HCT116 (cell line): ENCODE data around the gene MARK1. TPM values are rescaled to one million over a fixed set of nuclear protein-coding genes. Genes with fewer than 3 reads are reported as not detected.

Experiments
- ATAC-seq: fragments of 200-7000 bp; cut with Tn5 transposase; 2 replicates; pipeline ENCODE4 v1.9.1; 2020; ENCODE audit warnings: mild to moderate bottlenecking, moderate library complexity
- BruUV-seq: library from RNA; stranded (reverse); fragments of 400-500 nt; replicated peaks from 2 replicates; lab custom pipeline; 2021; lab: Mats Ljungman, UMichigan
- CTCF ChIA-PET: fragments of 300-600 bp; sonication (Branson Sonifier 250); formaldehyde crosslinking; loops from one replicate; lab custom pipeline; 2021; ENCODE audit warnings: antibody characterized with exemption; lab: Charles Lee
- POLR2A ChIA-PET: fragments of 300-600, 350-600 bp; sonication (Branson Sonifier 250); formaldehyde crosslinking; loops from one replicate; lab custom pipeline; 2021; ENCODE audit warnings: antibody characterized with exemption; lab: Charles Lee
- RAD21 ChIA-PET, 2 experiments: fragments of 300-600 bp; sonication (Branson Sonifier 250); formaldehyde crosslinking; loops; one replicate each; lab custom pipeline; 2023; ENCODE audit warnings: low total read pairs in 2 of 2; ENCODE audit not compliant: uncharacterized antibody in 2 of 2, unreplicated experiment in 2 of 2, low non-redundant PET in 1 of 2; lab: Charles Lee
- DNase-seq: peaks from one replicate; pipeline ENCODE4 v3.0.0-alpha.2; 2010; ENCODE audit warnings: low read depth, low spot score
- H2AFZ ChIP-seq: fragments of 200-600 bp; shearing (Covaris generic), sonication (generic); 2 replicates; pipeline ENCODE4 v1.6.1; 2017; ENCODE audit warnings: low read depth, mixed run types, mixed read lengths, antibody characterized with exemption, low read length; ENCODE audit not compliant: poor library complexity, severe bottlenecking
- H3K27ac ChIP-seq: 2 replicates; pipeline ENCODE4 v1.5.1; 2012; ENCODE audit warnings: low read depth, low read length
- H3K27me3 ChIP-seq: fragments of 200-600 bp; sonication (generic); 2 replicates; pipeline ENCODE4 v1.6.1; 2016; ENCODE audit warnings: mixed run types, low read length, mixed read lengths; ENCODE audit not compliant: insufficient read depth
- H3K36me3 ChIP-seq, 2 experiments: fragments of 200-500 bp in 1 of 2; fragments of 200-600 bp in 1 of 2; sonication (Bioruptor generic) in 1 of 2; sonication (generic) in 1 of 2; 2 replicates each; pipeline versions ENCODE4 v1.5.1 to v1.6.1; 2014 to 2016; ENCODE audit warnings: low read length in 2 of 2, inconsistent platforms in 1 of 2, mixed read lengths in 1 of 2, mixed run types in 1 of 2; ENCODE audit not compliant: insufficient read depth in 2 of 2, control insufficient read depth in 1 of 2
- H3K4me1 ChIP-seq, 2 experiments: fragments of 200-600 bp in 1 of 2; sonication (generic) in 1 of 2; 2 replicates each; pipeline versions ENCODE4 v1.5.1 to v1.6.1; 2012 to 2017; ENCODE audit warnings: low read length in 2 of 2, inconsistent platforms in 1 of 2, mild to moderate bottlenecking in 1 of 2, mixed read lengths in 1 of 2, mixed run types in 1 of 2, moderate library complexity in 1 of 2; ENCODE audit not compliant: insufficient read depth in 2 of 2, control insufficient read depth in 1 of 2
- H3K4me2 ChIP-seq: fragments of 200-600 bp; sonication (generic); 2 replicates; pipeline ENCODE4 v1.6.1; 2017; ENCODE audit warnings: mixed run types, low read length, mixed read lengths
- H3K4me3 ChIP-seq, 2 experiments: fragments of 200-600 bp in 1 of 2; sonication (generic) in 1 of 2; replicated peaks in 1 of 2; 2 replicates each; pipeline ENCODE4 v1.5.1; 2011 to 2016; ENCODE audit warnings: low read length in 2 of 2, control low read depth in 1 of 2, low read depth in 1 of 2, mild to moderate bottlenecking in 1 of 2, mixed read lengths in 1 of 2, mixed run types in 1 of 2
- H3K79me2 ChIP-seq: fragments of 200-600 bp; sonication (generic); 2 replicates; pipeline ENCODE4 v1.6.1; 2017; ENCODE audit warnings: mild to moderate bottlenecking, mixed run types, low read length, moderate library complexity, mixed read lengths; ENCODE audit not compliant: insufficient read depth
- H3K9ac ChIP-seq: fragments of 200-600 bp; sonication (generic); 2 replicates; pipeline ENCODE4 v1.6.1; 2016; ENCODE audit warnings: low read length, mixed read lengths
- H3K9me2 ChIP-seq: fragments of 200-600 bp; sonication (generic), shearing (Covaris generic); 2 replicates; pipeline ENCODE4 v1.6.1; 2017; ENCODE audit warnings: mixed run types, mild to moderate bottlenecking, moderate library complexity; ENCODE audit not compliant: insufficient read depth
- H3K9me3 ChIP-seq, 2 experiments: fragments of 200-500 bp in 1 of 2; fragments of 200-600 bp in 1 of 2; sonication (Bioruptor generic) in 1 of 2; sonication (generic) in 1 of 2; 2 replicates each; pipeline ENCODE4 v1.6.1; 2014 to 2017; ENCODE audit warnings: low read length in 2 of 2, mixed read lengths in 2 of 2, inconsistent platforms in 1 of 2, low read depth in 1 of 2, mild to moderate bottlenecking in 1 of 2, mixed run types in 1 of 2, moderate library complexity in 1 of 2; ENCODE audit not compliant: control insufficient read depth in 1 of 2, insufficient read depth in 1 of 2
- H4K20me1 ChIP-seq: fragments of 200-600 bp; sonication (generic), shearing (Covaris generic); 2 replicates; pipeline ENCODE4 v1.6.1; 2017; ENCODE audit warnings: mixed run types, mild to moderate bottlenecking, moderate library complexity; ENCODE audit not compliant: insufficient read depth
- ATF3 ChIP-seq: IDR thresholded peaks from 2 replicates; pipeline ENCODE4 v1.6.1; 2012
- CEBPB ChIP-seq: IDR thresholded peaks from 2 replicates; pipeline ENCODE4 v1.6.1; 2012; ENCODE audit warnings: low read depth
- CTCF ChIP-seq, 3 experiments: fragments of 200-600 bp in 1 of 3; sonication (generic) in 1 of 3; IDR thresholded peaks in 2 of 3; conservative IDR thresholded peaks in 1 of 3; 2 replicates each; pipeline ENCODE4 v1.5.1; 2012 to 2017; ENCODE audit warnings: low read depth in 2 of 3, low read length in 2 of 3, antibody characterized with exemption in 1 of 3, borderline replicate concordance in 1 of 3, control low read depth in 1 of 3, mild to moderate bottlenecking in 1 of 3, mixed read lengths in 1 of 3, mixed run types in 1 of 3, moderate library complexity in 1 of 3; ENCODE audit not compliant: insufficient read depth in 1 of 3
- EGR1 ChIP-seq: IDR thresholded peaks from 2 replicates; pipeline ENCODE4 v1.6.1; 2012; ENCODE audit warnings: low read depth
- ELF1 ChIP-seq: IDR thresholded peaks from 2 replicates; pipeline ENCODE4 v1.6.1; 2012; ENCODE audit warnings: low read depth, borderline replicate concordance
- EZH2 ChIP-seq: fragments of 200-600 bp; sonication (generic); IDR thresholded peaks from 2 replicates; pipeline ENCODE4 v1.6.1; 2017; ENCODE audit warnings: antibody characterized with exemption, mixed run types
- EZH2phosphoT487 ChIP-seq: fragments of 200-600 bp; IDR thresholded peaks from 2 replicates; pipeline ENCODE4 v1.6.1; 2018; ENCODE audit warnings: antibody characterized with exemption, borderline replicate concordance
- JUND ChIP-seq: IDR thresholded peaks from 2 replicates; pipeline ENCODE4 v1.6.1; 2012
- MAX ChIP-seq: IDR thresholded peaks from 2 replicates; pipeline ENCODE4 v1.6.1; 2012
- POLR2A ChIP-seq: IDR thresholded peaks from 2 replicates; pipeline ENCODE4 v1.7.0; 2011; ENCODE audit warnings: borderline replicate concordance; ENCODE audit not compliant: insufficient read depth, insufficient read length; ENCODE audit errors: extremely low read depth
- RAD21 ChIP-seq: IDR thresholded peaks from 2 replicates; pipeline ENCODE4 v1.6.1; 2012; ENCODE audit warnings: low read depth, mild to moderate bottlenecking
- REST ChIP-seq: IDR thresholded peaks from 2 replicates; pipeline ENCODE4 v1.6.1; 2012; ENCODE audit warnings: low read depth
- SIN3A ChIP-seq: IDR thresholded peaks from 2 replicates; pipeline ENCODE4 v1.6.1; 2012; ENCODE audit warnings: low read depth
- SRF ChIP-seq: IDR thresholded peaks from 2 replicates; pipeline ENCODE4 v1.6.1; 2012; ENCODE audit warnings: low read depth
- TCF7L2 ChIP-seq: IDR thresholded peaks from 2 replicates; pipeline ENCODE4 v1.7.0; 2011; ENCODE audit warnings: borderline replicate concordance, inconsistent platforms; ENCODE audit not compliant: insufficient read depth, insufficient read length; ENCODE audit errors: extremely low read depth
- YY1 ChIP-seq: IDR thresholded peaks from 2 replicates; pipeline ENCODE4 v1.6.1; 2011; ENCODE audit warnings: low read length, low read depth, moderate library complexity, mild to moderate bottlenecking; ENCODE audit not compliant: insufficient replicate concordance; ENCODE audit errors: extremely low read depth
- ZBTB33 ChIP-seq: IDR thresholded peaks from 2 replicates; pipeline ENCODE4 v1.6.1; 2011; ENCODE audit warnings: mild to moderate bottlenecking, low read length, moderate library complexity; ENCODE audit not compliant: insufficient replicate concordance; ENCODE audit errors: extremely low read depth
- ZFX ChIP-seq: fragments of 450-650 bp; IDR thresholded peaks from 2 replicates; pipeline ENCODE4 v1.6.1; 2017
- ZNF274 ChIP-seq: fragments of 200-500 bp; sonication (Bioruptor generic); IDR thresholded peaks from 2 replicates; pipeline ENCODE4 v1.6.1; 2014; ENCODE audit warnings: mild to moderate bottlenecking, low read depth, low read length, inconsistent platforms
- intact Hi-C: fragments of 100-400 bp; cut with micrococcal nuclease; formaldehyde crosslinking; loops from 2 replicates; pipeline ENCODE4 v1.10.0; 2022
- total RNA-seq: library from RNA; stranded (reverse); gene quantifications from one replicate; pipeline ENCODE4 v1.2.1, GENCODE V29; 2021; ENCODE audit not compliant: unreplicated experiment

Gene MARK1
- total RNA-seq, 1 experiment from 2014 or later = 3.6 TPM

GRCh38 chr1:220708244-220708643, 180.3 kb downstream of the MARK1 start:
- Histone ChIP-seq H3K36me3 (no peaks in the 10 kb centered on the region), H3K27ac (no peak overlapping the region), H3K9ac (no peak overlapping the region), H4K20me1 (no peaks in the 10 kb centered on the region), H3K4me1 (no peaks in the 10 kb centered on the region), H2AFZ (no peak overlapping the region), H3K27me3 (no peaks in the 10 kb centered on the region), H3K9me3 (no peaks in the 10 kb centered on the region), H3K9me2 (no peaks in the 10 kb centered on the region), H3K4me2 (no peak overlapping the region), H3K4me3 (no peak overlapping the region), H3K79me2 (no peaks in the 10 kb centered on the region)
- intact Hi-C loops = no loop called here
- no peak for ATAC-seq
- TF ChIP-seq YY1 (no peak), ZFX (no peak), JUND (no peak), EZH2 (no peak), CEBPB (no peak), SRF (no peak), ATF3 (no peak), ZNF274 (no peak), ZBTB33 (no peak), CTCF (IDR thresholded peaks at IDR 0.05 in 2 of 3, conservative IDR thresholded peaks at IDR 0.05 in 1 of 3; ENCODE audit: borderline replicate concordance in 1 of 3, insufficient read depth in 1 of 3, low read depth in 2 of 3, low read length in 2 of 3) (no peak), EGR1 (no peak), REST (no peak), TCF7L2 (no peak), MAX (no peak), RAD21 (no peak), EZH2phosphoT487 (no peak), SIN3A (no peak), POLR2A (no peak), ELF1 (no peak)
- BruUV-seq = no TSS peak
- ChIA-PET CTCF (no interaction called here), RAD21 (no interaction called here), POLR2A (no interaction called here)
- no peak for DNase-seq
